IPS-15b (cell line): ENCODE measurements around the gene RNFT2.

Experiments used
- H3K27me3 ChIP-seq: one replicate; pipeline ENCODE4 v1.6.1; 2013; ENCODE audit warnings: low read length; ENCODE audit not compliant: control insufficient read depth, insufficient read depth
- H3K36me3 ChIP-seq: one replicate; pipeline ENCODE4 v1.6.1; 2013; ENCODE audit warnings: low read length; ENCODE audit not compliant: control insufficient read depth, insufficient read depth
- H3K4me1 ChIP-seq: one replicate; pipeline ENCODE4 v1.6.1; 2013; ENCODE audit warnings: mild to moderate bottlenecking, low read length; ENCODE audit not compliant: control insufficient read depth, insufficient read depth
- H3K4me3 ChIP-seq: one replicate; pipeline ENCODE4 v1.5.1; 2013; ENCODE audit warnings: low read depth, low read length
- H3K9ac ChIP-seq: one replicate; pipeline ENCODE4 v1.6.1; 2013; ENCODE audit warnings: low read depth, mild to moderate bottlenecking, low read length
- H3K9me3 ChIP-seq: one replicate; pipeline ENCODE4 v1.6.1; 2013; ENCODE audit warnings: mild to moderate bottlenecking, low read length; ENCODE audit not compliant: control insufficient read depth, insufficient read depth

The RNFT2 gene

GRCh38 chr12:116759783-116760621 lies 21.9 kb downstream of the RNFT2 start:
- H3K9ac ChIP-seq: peak overlapping the region; percentile 70
- no peaks in the 10 kb centered on the region for H3K9me3 ChIP-seq
- peaks cover 3% of the 10 kb centered on the region for H3K4me1 ChIP-seq
- H3K27me3 ChIP-seq: no peaks in the 10 kb centered on the region
- H3K36me3 ChIP-seq: peaks cover 3% of the 10 kb centered on the region
- H3K4me3 ChIP-seq: peak overlapping the region; percentile 59

GRCh38 chr12:116760622-116761020 lies 22.5 kb downstream of the RNFT2 start:
- H3K9me3 ChIP-seq: no peaks in the 10 kb centered on the region
- no peaks in the 10 kb centered on the region for H3K27me3 ChIP-seq
- peak overlapping the region; percentile 59 for H3K4me3 ChIP-seq
- peak overlapping the region; percentile 70 for H3K9ac ChIP-seq
- H3K4me1 ChIP-seq: peaks cover 3% of the 10 kb centered on the region
- H3K36me3 ChIP-seq: peaks cover 3% of the 10 kb centered on the region

GRCh38 chr12:116761499-116761898 lies 23.4 kb downstream of the RNFT2 start:
- H3K4me1 ChIP-seq: peaks cover 3% of the 10 kb centered on the region
- H3K4me3 ChIP-seq: no peak overlapping the region
- no peaks in the 10 kb centered on the region for H3K9me3 ChIP-seq
- peaks cover 5% of the 10 kb centered on the region for H3K36me3 ChIP-seq
- no peak overlapping the region for H3K9ac ChIP-seq
- no peaks in the 10 kb centered on the region for H3K27me3 ChIP-seq

GRCh38 chr12:116765271-116765670 lies 27.2 kb downstream of the RNFT2 start:
- Histone ChIP-seq H3K36me3 (peaks cover 9% of the 10 kb centered on the region), H3K4me3 (no peak overlapping the region), H3K27me3 (no peaks in the 10 kb centered on the region), H3K9ac (no peak overlapping the region), H3K4me1 (peaks cover under 1% of the 10 kb centered on the region), H3K9me3 (no peaks in the 10 kb centered on the region)

- no peaks in the 10 kb centered on the region for H3K9me3 ChIP-seq
- no peak overlapping the region for H3K4me3 ChIP-seq
- no peaks in the 10 kb centered on the region for H3K4me1 ChIP-seq
- peaks cover 11% of the 10 kb centered on the region for H3K36me3 ChIP-seq
- no peaks in the 10 kb centered on the region for H3K27me3 ChIP-seq
- no peak overlapping the region for H3K9ac ChIP-seq
Observed at GRCh38 chr12:116766285-116766684, 28.2 kb downstream of the RNFT2 start.

- Histone ChIP-seq H3K27me3 (no peaks in the 10 kb centered on the region), H3K4me1 (no peaks in the 10 kb centered on the region), H3K36me3 (peaks cover 11% of the 10 kb centered on the region), H3K4me3 (no peak overlapping the region), H3K9ac (no peak overlapping the region), H3K9me3 (no peaks in the 10 kb centered on the region)
Observed at GRCh38 chr12:116766746-116767145, 28.6 kb downstream of the RNFT2 start.

- no peaks in the 10 kb centered on the region for H3K4me1 ChIP-seq
Observed at GRCh38 chr12:116771651-116772050, 33.5 kb downstream of the RNFT2 start.

GRCh38 chr12:116773276-116773731 lies 35.2 kb downstream of the RNFT2 start:
- H3K4me3 ChIP-seq: no peak overlapping the region
- peaks cover 2% of the 10 kb centered on the region for H3K4me1 ChIP-seq
- H3K36me3 ChIP-seq: peaks cover 2% of the 10 kb centered on the region
- no peaks in the 10 kb centered on the region for H3K27me3 ChIP-seq
- H3K9me3 ChIP-seq: no peaks in the 10 kb centered on the region
- H3K9ac ChIP-seq: no peak overlapping the region

More at GRCh38 chr12:116771651-116772050, 33.5 kb downstream of the RNFT2 start:
- Histone ChIP-seq H3K9me3 (no peaks in the 10 kb centered on the region), H3K27me3 (no peaks in the 10 kb centered on the region), H3K4me3 (no peak overlapping the region), H3K9ac (no peak overlapping the region), H3K36me3 (peaks cover 5% of the 10 kb centered on the region)

GRCh38 chr12:116774020-116774419 lies 35.9 kb downstream of the RNFT2 start:
- Histone ChIP-seq H3K4me1 (peaks cover 2% of the 10 kb centered on the region), H3K27me3 (no peaks in the 10 kb centered on the region), H3K9me3 (no peaks in the 10 kb centered on the region), H3K36me3 (peaks cover 2% of the 10 kb centered on the region), H3K4me3 (no peak overlapping the region), H3K9ac (no peak overlapping the region)

GRCh38 chr12:116777245-116777644 lies 39.1 kb downstream of the RNFT2 start:
- H3K27me3 ChIP-seq: no peaks in the 10 kb centered on the region
- H3K36me3 ChIP-seq: no peaks in the 10 kb centered on the region
- no peaks in the 10 kb centered on the region for H3K9me3 ChIP-seq
- H3K4me1 ChIP-seq: peaks cover 2% of the 10 kb centered on the region
- no peak overlapping the region for H3K4me3 ChIP-seq
- H3K9ac ChIP-seq: no peak overlapping the region

GRCh38 chr12:116779597-116779996 lies 41.5 kb downstream of the RNFT2 start:
- H3K36me3 ChIP-seq: no peaks in the 10 kb centered on the region
- H3K9me3 ChIP-seq: no peaks in the 10 kb centered on the region

GRCh38 chr12:116780942-116781341 lies 42.8 kb downstream of the RNFT2 start:
- peaks cover 2% of the 10 kb centered on the region for H3K4me1 ChIP-seq
- H3K36me3 ChIP-seq: no peaks in the 10 kb centered on the region
- no peak overlapping the region for H3K9ac ChIP-seq

More at GRCh38 chr12:116779597-116779996, 41.5 kb downstream of the RNFT2 start:
- no peaks in the 10 kb centered on the region for H3K27me3 ChIP-seq
- no peak overlapping the region for H3K9ac ChIP-seq
- H3K4me1 ChIP-seq: peaks cover 2% of the 10 kb centered on the region
- H3K4me3 ChIP-seq: no peak overlapping the region

More at GRCh38 chr12:116780942-116781341, 42.8 kb downstream of the RNFT2 start:
- no peaks in the 10 kb centered on the region for H3K27me3 ChIP-seq
- H3K4me3 ChIP-seq: no peak overlapping the region
- H3K9me3 ChIP-seq: no peaks in the 10 kb centered on the region
